Measurements from ENCODE around the gene KIF3C. TPM values are rescaled to one million over a fixed set of nuclear protein-coding genes. Genes with fewer than 3 reads are reported as not detected.
"Not testable (repeated sequence)": the region's sequence is repeated elsewhere in the genome, so short reads cannot be mapped to it uniquely, and the experiment has no call there.

The KIF3C gene
- total RNA-seq, 1 donor from 2014 or later: 3.7 TPM

- Histone ChIP-seq H3K4me1 (ENCODE audit: control insufficient read depth in 3 of 3, insufficient read depth in 3 of 3, low read length in 3 of 3) (no peaks in the 10 kb centered on the region), H3K4me3 (ENCODE audit: low read length in 3 of 3) (no peak overlapping the region), H3K27me3 (ENCODE audit: control insufficient read depth in 3 of 3, insufficient read depth in 3 of 3, low read length in 3 of 3) (no peaks in the 10 kb centered on the region), H3K36me3 (ENCODE audit: control insufficient read depth in 3 of 3, insufficient read depth in 3 of 3, low read length in 3 of 3) (no peaks in the 10 kb centered on the region), H3K9ac (ENCODE audit: low read depth in 1 of 3, low read length in 3 of 3) (no peak overlapping the region), H3K9me3 (ENCODE audit: control insufficient read depth in 3 of 3, low read length in 3 of 3) (no peaks in the 10 kb centered on the region), H3K27ac (ENCODE audit: low read depth, low read length) (no peak overlapping the region)
Observed at GRCh38 chr2:25912851-25913695, 69.2 kb downstream of the KIF3C start.

GRCh38 chr2:25909574-25909973, 72.7 kb downstream of the KIF3C start:
- H3K27me3 ChIP-seq (ENCODE audit: control insufficient read depth in 3 of 3, insufficient read depth in 3 of 3, low read length in 3 of 3); H3K9me3 ChIP-seq (ENCODE audit: control insufficient read depth in 3 of 3, low read length in 3 of 3); H3K4me1 ChIP-seq (ENCODE audit: control insufficient read depth in 3 of 3, insufficient read depth in 3 of 3, low read length in 3 of 3); H3K27ac ChIP-seq (ENCODE audit: low read depth, low read length); H3K4me3 ChIP-seq (ENCODE audit: low read length in 3 of 3); H3K36me3 ChIP-seq (ENCODE audit: control insufficient read depth in 3 of 3, insufficient read depth in 3 of 3, low read length in 3 of 3); H3K9ac ChIP-seq (ENCODE audit: low read depth in 1 of 3, low read length in 3 of 3): not testable (repeated sequence)

GRCh38 chr2:25905126-25905525, 77.2 kb downstream of the KIF3C start:
- Histone ChIP-seq H3K27me3 (ENCODE audit: control insufficient read depth in 3 of 3, insufficient read depth in 3 of 3, low read length in 3 of 3) (no peaks in the 10 kb centered on the region), H3K9ac (ENCODE audit: low read depth in 1 of 3, low read length in 3 of 3) (no peak overlapping the region), H3K4me3 (ENCODE audit: low read length in 3 of 3) (no peak overlapping the region), H3K9me3 (ENCODE audit: control insufficient read depth in 3 of 3, low read length in 3 of 3) (no peaks in the 10 kb centered on the region), H3K27ac (ENCODE audit: low read depth, low read length) (no peak overlapping the region), H3K4me1 (ENCODE audit: control insufficient read depth in 3 of 3, insufficient read depth in 3 of 3, low read length in 3 of 3) (no peaks in the 10 kb centered on the region), H3K36me3 (ENCODE audit: control insufficient read depth in 3 of 3, insufficient read depth in 3 of 3, low read length in 3 of 3) (no peaks in the 10 kb centered on the region)

GRCh38 chr2:25903216-25903776, 79.0 kb downstream of the KIF3C start:
- Histone ChIP-seq H3K4me3 (ENCODE audit: low read length in 3 of 3) (no peak overlapping the region), H3K9me3 (ENCODE audit: control insufficient read depth in 3 of 3, low read length in 3 of 3) (no peaks in the 10 kb centered on the region), H3K27me3 (ENCODE audit: control insufficient read depth in 3 of 3, insufficient read depth in 3 of 3, low read length in 3 of 3) (no peaks in the 10 kb centered on the region), H3K4me1 (ENCODE audit: control insufficient read depth in 3 of 3, insufficient read depth in 3 of 3, low read length in 3 of 3) (no peaks in the 10 kb centered on the region), H3K9ac (ENCODE audit: low read depth in 1 of 3, low read length in 3 of 3) (no peak overlapping the region), H3K27ac (ENCODE audit: low read depth, low read length) (no peak overlapping the region), H3K36me3 (ENCODE audit: control insufficient read depth in 3 of 3, insufficient read depth in 3 of 3, low read length in 3 of 3) (no peaks in the 10 kb centered on the region)

- Histone ChIP-seq H3K9ac (ENCODE audit: low read depth in 1 of 3, low read length in 3 of 3) (no peak overlapping the region), H3K9me3 (ENCODE audit: control insufficient read depth in 3 of 3, low read length in 3 of 3) (no peaks in the 10 kb centered on the region), H3K4me3 (ENCODE audit: low read length in 3 of 3) (no peak overlapping the region), H3K27ac (ENCODE audit: low read depth, low read length) (no peak overlapping the region), H3K36me3 (ENCODE audit: control insufficient read depth in 3 of 3, insufficient read depth in 3 of 3, low read length in 3 of 3) (no peaks in the 10 kb centered on the region), H3K27me3 (ENCODE audit: control insufficient read depth in 3 of 3, insufficient read depth in 3 of 3, low read length in 3 of 3) (no peaks in the 10 kb centered on the region), H3K4me1 (ENCODE audit: control insufficient read depth in 3 of 3, insufficient read depth in 3 of 3, low read length in 3 of 3) (peaks cover under 1 to 12% (median 10%) of the 10 kb centered on the region in 3 donors)
Observed at GRCh38 chr2:25899404-25899970, 82.8 kb downstream of the KIF3C start.

GRCh38 chr2:25897506-25897905, 84.8 kb downstream of the KIF3C start:
- H3K4me1 ChIP-seq (ENCODE audit: control insufficient read depth in 3 of 3, insufficient read depth in 3 of 3, low read length in 3 of 3): peaks cover 2 to 15% (median 12%) of the 10 kb centered on the region in 3 donors
- no peaks in the 10 kb centered on the region for H3K27me3 ChIP-seq (ENCODE audit: control insufficient read depth in 3 of 3, insufficient read depth in 3 of 3, low read length in 3 of 3)
- H3K4me3 ChIP-seq (ENCODE audit: low read length in 3 of 3): no peak overlapping the region
- H3K9ac ChIP-seq (ENCODE audit: low read depth in 1 of 3, low read length in 3 of 3): no peak overlapping the region
- H3K36me3 ChIP-seq (ENCODE audit: control insufficient read depth in 3 of 3, insufficient read depth in 3 of 3, low read length in 3 of 3): no peaks in the 10 kb centered on the region
- H3K9me3 ChIP-seq (ENCODE audit: control insufficient read depth in 3 of 3, low read length in 3 of 3): no peaks in the 10 kb centered on the region
- H3K27ac ChIP-seq (ENCODE audit: low read depth, low read length): no peak overlapping the region

- H3K4me1 ChIP-seq (ENCODE audit: control insufficient read depth in 3 of 3, insufficient read depth in 3 of 3, low read length in 3 of 3): peaks cover 2 to 15% (median 12%) of the 10 kb centered on the region in 3 donors
- not testable (repeated sequence) for H3K9ac ChIP-seq (ENCODE audit: low read depth in 1 of 3, low read length in 3 of 3); H3K27ac ChIP-seq (ENCODE audit: low read depth, low read length); H3K27me3 ChIP-seq (ENCODE audit: control insufficient read depth in 3 of 3, insufficient read depth in 3 of 3, low read length in 3 of 3); H3K9me3 ChIP-seq (ENCODE audit: control insufficient read depth in 3 of 3, low read length in 3 of 3); H3K4me3 ChIP-seq (ENCODE audit: low read length in 3 of 3); H3K36me3 ChIP-seq (ENCODE audit: control insufficient read depth in 3 of 3, insufficient read depth in 3 of 3, low read length in 3 of 3)
Observed at GRCh38 chr2:25896308-25896707, 86.0 kb downstream of the KIF3C start.

- H3K27ac ChIP-seq (ENCODE audit: low read depth, low read length): peak overlapping the region; percentile 36
- no peaks in the 10 kb centered on the region for H3K9me3 ChIP-seq (ENCODE audit: control insufficient read depth in 3 of 3, low read length in 3 of 3)
- H3K9ac ChIP-seq (ENCODE audit: low read depth in 1 of 3, low read length in 3 of 3): no peak overlapping the region
Observed at GRCh38 chr2:25895610-25896009, 86.7 kb downstream of the KIF3C start.

GRCh38 chr2:25895018-25895417, 87.3 kb downstream of the KIF3C start:
- peak overlapping the region in 1 of 3 donors; percentile 26 for H3K9ac ChIP-seq (ENCODE audit: low read depth in 1 of 3, low read length in 3 of 3)
- no peaks in the 10 kb centered on the region for H3K36me3 ChIP-seq (ENCODE audit: control insufficient read depth in 3 of 3, insufficient read depth in 3 of 3, low read length in 3 of 3)
- no peaks in the 10 kb centered on the region for H3K9me3 ChIP-seq (ENCODE audit: control insufficient read depth in 3 of 3, low read length in 3 of 3)
- H3K27ac ChIP-seq (ENCODE audit: low read depth, low read length): peak overlapping the region; percentile 36
- no peak overlapping the region for H3K4me3 ChIP-seq (ENCODE audit: low read length in 3 of 3)
- peaks cover 2 to 15% (median 12%) of the 10 kb centered on the region in 3 donors for H3K4me1 ChIP-seq (ENCODE audit: control insufficient read depth in 3 of 3, insufficient read depth in 3 of 3, low read length in 3 of 3)
- H3K27me3 ChIP-seq (ENCODE audit: control insufficient read depth in 3 of 3, insufficient read depth in 3 of 3, low read length in 3 of 3): no peaks in the 10 kb centered on the region

More at GRCh38 chr2:25895610-25896009, 86.7 kb downstream of the KIF3C start:
- Histone ChIP-seq H3K4me3 (ENCODE audit: low read length in 3 of 3) (no peak overlapping the region), H3K4me1 (ENCODE audit: control insufficient read depth in 3 of 3, insufficient read depth in 3 of 3, low read length in 3 of 3) (peaks cover 2 to 15% (median 12%) of the 10 kb centered on the region in 3 donors), H3K27me3 (ENCODE audit: control insufficient read depth in 3 of 3, insufficient read depth in 3 of 3, low read length in 3 of 3) (no peaks in the 10 kb centered on the region), H3K36me3 (ENCODE audit: control insufficient read depth in 3 of 3, insufficient read depth in 3 of 3, low read length in 3 of 3) (no peaks in the 10 kb centered on the region)
